ENCODE measurements around the gene CTDSPL. TPM values are rescaled to one million over a fixed set of nuclear protein-coding genes. Genes with fewer than 3 reads are reported as not detected.
"Not testable (repeated sequence)": the region's sequence is repeated elsewhere in the genome, so short reads cannot be mapped to it uniquely, and the experiment has no call there.

CTDSPL gene
- total and polyA plus RNA-seq, 4 donors, result 21.3 to 48.0 (median 35.4) TPM

DNA sequence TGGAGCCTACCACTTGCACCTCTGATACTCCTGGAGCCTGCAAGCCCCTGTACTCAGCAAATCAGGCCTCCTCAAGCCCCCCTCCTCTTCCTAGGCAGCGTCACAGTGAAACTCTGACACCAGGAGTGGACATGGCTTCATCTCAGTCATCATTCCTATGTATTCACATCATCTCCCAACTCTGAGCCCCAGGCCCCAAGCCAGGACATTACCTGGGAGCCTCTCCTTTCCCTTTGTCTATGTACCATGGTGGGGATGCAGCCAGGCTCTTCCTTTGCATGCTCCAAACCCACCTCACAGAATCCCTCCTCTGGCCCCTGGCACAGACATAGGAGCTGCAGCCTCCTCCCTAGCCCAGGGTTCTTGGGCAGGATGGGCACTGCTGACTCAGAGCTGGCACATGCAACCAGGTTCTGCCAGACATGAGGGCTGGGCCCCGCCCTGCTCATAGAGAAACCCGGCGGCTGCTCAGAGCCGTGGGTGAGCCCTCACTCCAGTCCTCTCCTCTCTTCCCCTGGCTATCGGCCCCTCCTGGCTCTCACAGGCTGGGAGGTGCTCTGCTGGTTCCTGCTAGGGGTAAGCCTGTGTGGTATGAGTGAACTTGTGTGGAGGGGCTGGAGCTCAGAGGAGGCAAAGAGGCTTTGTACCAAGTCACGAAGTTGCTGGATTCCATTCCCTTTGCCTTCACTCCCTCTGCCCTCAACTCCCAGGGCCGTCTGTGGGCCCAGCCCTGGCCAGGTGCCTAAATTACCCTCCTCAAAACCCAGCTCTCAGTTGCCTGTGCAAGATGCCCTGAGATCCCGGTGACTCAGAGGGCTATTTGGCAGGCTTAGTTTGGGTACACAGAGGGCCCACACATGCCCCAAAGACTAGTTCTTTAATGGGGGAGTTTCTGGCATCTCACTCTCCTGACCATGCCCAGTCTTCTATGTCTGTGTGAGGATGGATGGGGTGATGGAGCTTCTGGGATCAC is 169.6 kb downstream of the CTDSPL start:
- 1 to 4% methylated on average over 9 of the region's 9 CpGs for WGBS, 2 donors
- Histone ChIP-seq H3K27me3 (ENCODE audit: control insufficient read depth in 1 of 2, insufficient read depth in 2 of 2, low read length in 1 of 2) (no peaks in the 10 kb centered on the region), H3K9me3 (ENCODE audit: control insufficient read depth, low read length) (no peaks in the 10 kb centered on the region), H3K4me1 (ENCODE audit: control insufficient read depth in 1 of 2, insufficient read depth in 2 of 2, low read length in 2 of 2) (peaks cover 0 to 1% of the 10 kb centered on the region in 2 donors), H3K4me3 (ENCODE audit: low read length in 2 of 2) (no peak overlapping the region), H3K36me3 (ENCODE audit: control insufficient read depth in 1 of 2, insufficient read depth in 2 of 2, low read length in 1 of 2) (no peaks in the 10 kb centered on the region), H3K27ac (ENCODE audit: low read depth in 1 of 2, low read length in 2 of 2) (peak overlapping the region; percentile 89 to 96)
- ATAC-seq (ENCODE audit: low FRiP score) (peak; percentile 64), DNase-seq (peak; percentile 91)
- intact Hi-C loops (cut with DNase I), result loop anchor here in 1 of 2 donors (10.0 kb wide), 1 partner anchor 133 kb away; the partner anchor contains the start of gene OXSR1

DNA sequence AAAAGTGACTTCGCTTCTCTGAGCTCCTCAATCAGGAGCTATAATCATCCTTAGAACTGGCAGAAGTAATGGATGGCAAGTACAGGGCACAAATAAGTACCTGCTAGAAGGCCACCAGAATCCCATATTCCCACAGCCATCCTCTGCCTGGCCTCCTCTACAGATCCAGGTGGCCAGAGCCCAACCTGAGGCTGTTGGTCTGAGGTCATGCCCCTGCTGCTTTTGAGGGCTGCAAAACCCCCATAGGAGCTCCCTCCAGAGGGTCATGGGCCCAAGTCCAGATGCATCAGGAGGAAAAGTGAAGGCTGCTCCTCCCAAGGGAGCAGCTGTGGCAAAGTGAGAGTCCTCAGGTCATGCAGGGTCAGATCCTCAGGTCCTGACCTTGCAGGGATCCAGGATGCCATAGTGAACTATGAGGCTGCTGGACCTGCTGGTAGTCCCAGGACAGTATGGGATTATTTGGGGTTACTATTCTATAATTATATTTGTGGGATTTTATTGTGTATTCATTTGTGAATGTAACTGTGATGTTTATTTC is 170.7 kb downstream of the CTDSPL start:
- intact Hi-C loops (cut with DNase I), result loop anchor here in 1 of 2 donors (10.0 kb wide), 1 partner anchor 132 kb away; the partner anchor contains the start of gene OXSR1
- WGBS, 2 donors, result 99 to 100% methylated on average over 1 of the region's 1 CpG
- no peak for ATAC-seq (ENCODE audit: low FRiP score)
- no peaks in the 10 kb centered on the region for H3K27me3 ChIP-seq (ENCODE audit: control insufficient read depth in 1 of 2, insufficient read depth in 2 of 2, low read length in 1 of 2)
- H3K27ac ChIP-seq (ENCODE audit: low read depth in 1 of 2, low read length in 2 of 2), result no peak overlapping the region
- peaks cover 0 to 1% of the 10 kb centered on the region in 2 donors for H3K4me1 ChIP-seq (ENCODE audit: control insufficient read depth in 1 of 2, insufficient read depth in 2 of 2, low read length in 2 of 2)
- DNase-seq, result no peak
- no peak overlapping the region for H3K4me3 ChIP-seq (ENCODE audit: low read length in 2 of 2)
- H3K36me3 ChIP-seq (ENCODE audit: control insufficient read depth in 1 of 2, insufficient read depth in 2 of 2, low read length in 1 of 2), result no peaks in the 10 kb centered on the region
- no peaks in the 10 kb centered on the region for H3K9me3 ChIP-seq (ENCODE audit: control insufficient read depth, low read length)

DNA sequence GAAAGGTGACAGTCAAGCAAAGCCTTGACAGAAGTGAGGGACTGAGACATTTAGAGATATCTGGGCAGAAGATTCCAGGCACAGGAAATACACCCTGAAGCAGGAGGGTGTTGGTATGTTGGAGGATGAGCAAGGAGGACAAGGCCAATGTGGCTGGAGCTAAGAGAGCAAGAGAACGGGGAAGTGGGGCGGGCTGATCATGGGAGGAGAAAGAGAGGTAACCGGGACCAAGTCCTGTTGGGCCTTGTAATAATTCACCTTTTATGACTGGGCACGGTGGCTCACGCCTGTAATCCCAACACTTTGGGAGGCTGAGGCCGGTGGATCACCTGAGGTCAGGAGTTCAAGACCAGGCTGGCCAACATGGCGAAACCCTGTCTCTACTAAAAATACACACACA is 171.9 kb downstream of the CTDSPL start:
- not testable (repeated sequence) for H3K27me3 ChIP-seq (ENCODE audit: control insufficient read depth in 1 of 2, insufficient read depth in 2 of 2, low read length in 1 of 2); H3K27ac ChIP-seq (ENCODE audit: low read depth in 1 of 2, low read length in 2 of 2); DNase-seq; H3K36me3 ChIP-seq (ENCODE audit: control insufficient read depth in 1 of 2, insufficient read depth in 2 of 2, low read length in 1 of 2); H3K4me1 ChIP-seq (ENCODE audit: control insufficient read depth in 1 of 2, insufficient read depth in 2 of 2, low read length in 2 of 2); H3K9me3 ChIP-seq (ENCODE audit: control insufficient read depth, low read length); ATAC-seq (ENCODE audit: low FRiP score); H3K4me3 ChIP-seq (ENCODE audit: low read length in 2 of 2)
- WGBS, 2 donors, result 92% methylated on average over 6 to 7 of the region's 7 CpGs
- intact Hi-C loops (cut with DNase I), result loop anchor here in 1 of 2 donors (10.0 kb wide), 1 partner anchor 131 kb away; the partner anchor contains the start of gene OXSR1

Small RNA genes lying within 50 kb of the gene (microRNA-seq; reads per million reads assigned to microRNA genes)
- gene MIR26A1, result 15.5 to 252 reads per million in 2 donors

Other genes with a start within 250 kb of the CTDSPL start
- 10 to 100 TPM in 1 of 2 donors, 1 to 10 TPM in 1; 3.9 to 10.9 TPM for gene VILL, start 128.9 kb downstream of the CTDSPL start, total RNA-seq
- 10 to 100 TPM; 15.4 to 37.1 TPM for gene VILL, start 128.9 kb downstream of the CTDSPL start, polyA plus RNA-seq
- gene PLCD1, start 167.8 kb downstream of the CTDSPL start, total RNA-seq, result 10 to 100 TPM; 37.1 to 53.8 TPM
- 10 to 100 TPM; 30.8 to 59.7 TPM for gene PLCD1, start 167.8 kb downstream of the CTDSPL start, polyA plus RNA-seq
- under 1 TPM; 0.26 to 0.69 TPM for gene DLEC1, start 177.3 kb downstream of the CTDSPL start, total RNA-seq
- under 1 TPM; 0.25 to 0.59 TPM for gene DLEC1, start 177.3 kb downstream of the CTDSPL start, polyA plus RNA-seq